PFSK-1 (cell line): ENCODE data around the gene LRGUK.

Experiments
- FOXP2 ChIP-seq: optimal IDR thresholded peaks from 2 replicates; pipeline ENCODE3; 2011; ENCODE audit warnings: borderline replicate concordance, control low read depth, inconsistent platforms; ENCODE audit not compliant: insufficient read depth; ENCODE audit errors: extremely low read length, extremely low read depth
- POLR2AphosphoS5 ChIP-seq: IDR thresholded peaks from 2 replicates; pipeline ENCODE4 v1.6.1; 2012; ENCODE audit warnings: low read depth, mild to moderate bottlenecking, control low read depth, low read length, moderate library complexity
- REST ChIP-seq, 2 experiments: IDR thresholded peaks; 2 replicates each; pipeline versions ENCODE4 v1.6.1 to v1.8.0; 2011 to 2012; ENCODE audit warnings: low read depth in 2 of 2, low read length in 2 of 2, control low read depth in 1 of 2, inconsistent platforms in 1 of 2, mild to moderate bottlenecking in 1 of 2, moderate library complexity in 1 of 2; ENCODE audit not compliant: insufficient read depth in 1 of 2
- SIN3A ChIP-seq: IDR thresholded peaks from 2 replicates; pipeline ENCODE4 v1.6.1; 2012; ENCODE audit warnings: mild to moderate bottlenecking, low read length, moderate library complexity, borderline replicate concordance; ENCODE audit not compliant: insufficient read depth
- TAF1 ChIP-seq: IDR thresholded peaks from 2 replicates; pipeline ENCODE4 v1.6.1; 2012; ENCODE audit warnings: low read length, control low read depth, borderline replicate concordance; ENCODE audit not compliant: insufficient read depth

The LRGUK gene

GRCh38 chr7:134189559-134189958 is 62.4 kb downstream of the LRGUK start:
- TF ChIP-seq SIN3A (no peak), REST (IDR thresholded peaks at IDR 0.05; ENCODE audit: insufficient read depth in 1 of 2, low read depth in 2 of 2, low read length in 2 of 2) (no peak), FOXP2 (no peak), TAF1 (no peak)

GRCh38 chr7:134191876-134192275 is 64.7 kb downstream of the LRGUK start:
- TF ChIP-seq SIN3A = no peak
- no peak for TF ChIP-seq TAF1
- no peak for TF ChIP-seq POLR2AphosphoS5
- TF ChIP-seq REST (IDR thresholded peaks at IDR 0.05; ENCODE audit: insufficient read depth in 1 of 2, low read depth in 2 of 2, low read length in 2 of 2) = no peak
- TF ChIP-seq FOXP2 = no peak

GRCh38 chr7:134193240-134193639 is 66.1 kb downstream of the LRGUK start:
- no peak for TF ChIP-seq TAF1
- TF ChIP-seq POLR2AphosphoS5 = no peak
- TF ChIP-seq REST (IDR thresholded peaks at IDR 0.05; ENCODE audit: insufficient read depth in 1 of 2, low read depth in 2 of 2, low read length in 2 of 2) = no peak
- no peak for TF ChIP-seq FOXP2
- TF ChIP-seq SIN3A = no peak

- TF ChIP-seq FOXP2 = no peak
- TF ChIP-seq REST (IDR thresholded peaks at IDR 0.05; ENCODE audit: insufficient read depth in 1 of 2, low read depth in 2 of 2, low read length in 2 of 2) = no peak
- TF ChIP-seq TAF1 = no peak
- no peak for TF ChIP-seq SIN3A
- TF ChIP-seq POLR2AphosphoS5 = no peak
Measured at GRCh38 chr7:134195252-134195651, 68.1 kb downstream of the LRGUK start.

GRCh38 chr7:134196439-134196838 is 69.3 kb downstream of the LRGUK start:
- TF ChIP-seq POLR2AphosphoS5 = no peak
- TF ChIP-seq REST (IDR thresholded peaks at IDR 0.05; ENCODE audit: insufficient read depth in 1 of 2, low read depth in 2 of 2, low read length in 2 of 2) = no peak
- TF ChIP-seq TAF1 = no peak
- no peak for TF ChIP-seq FOXP2
